Activated T-cell treated with anti-CD3 and anti-CD28 coated beads, Interleukin-2, amount 50 U/mL, for 4 hours (primary cell): ENCODE data around the gene GINM1. TPM values are rescaled to one million over a fixed set of nuclear protein-coding genes. Genes with fewer than 3 reads are reported as not detected.

Experiments used
- ATAC-seq, 2 donors: fragments of 200-7000 bp; cut with Tn5 transposase; one replicate each; pipeline ENCODE4 v1.10.0; 2021
- DNase-seq: peaks from one replicate; pipeline ENCODE4 v3.0.0-alpha.2; 2020
- H3K27me3 Mint-ChIP-seq: one replicate; pipeline ENCODE4 v1.8.0; 2021; ENCODE audit warnings: low read depth, mixed read lengths
- H3K36me3 Mint-ChIP-seq: one replicate; pipeline ENCODE4 v1.8.0; 2022; ENCODE audit warnings: mixed read lengths; ENCODE audit not compliant: insufficient read depth
- H3K4me1 Mint-ChIP-seq: one replicate; pipeline ENCODE4 v1.8.0; 2021; ENCODE audit warnings: low read depth, mixed read lengths
- H3K4me3 Mint-ChIP-seq: one replicate; pipeline ENCODE4 v1.8.0; 2021; ENCODE audit warnings: mild to moderate bottlenecking, moderate library complexity, mixed read lengths
- H3K9me3 Mint-ChIP-seq: one replicate; pipeline ENCODE4 v1.8.0; 2021; ENCODE audit warnings: mixed read lengths
- total RNA-seq, 3 donors: library from RNA; stranded (reverse); gene quantifications; one replicate each; pipeline ENCODE4 v1.2.1, GENCODE V29; 2021

The GINM1 gene
- total RNA-seq, 3 donors from 2014 or later = 12.0 to 15.6 (median 12.0) TPM

DNA sequence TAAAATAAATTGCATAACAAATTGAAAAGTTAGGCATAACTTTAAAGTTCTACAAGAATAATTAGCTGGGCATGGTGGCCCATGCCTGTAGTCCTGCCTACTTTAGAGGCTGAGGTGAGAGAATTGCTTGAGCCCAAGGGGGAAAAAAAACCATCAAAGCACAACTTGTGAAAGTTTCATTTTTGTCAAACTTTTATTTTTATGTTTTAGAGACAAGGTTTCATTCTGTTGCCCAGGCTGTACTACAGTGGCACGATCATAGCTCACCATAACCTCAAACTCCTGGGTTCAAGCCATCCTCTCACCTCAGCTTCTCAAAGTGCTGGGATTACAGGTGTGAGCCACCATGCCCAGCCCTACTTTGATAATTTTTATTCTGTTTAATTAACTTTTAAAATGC, 68.1 kb downstream of the GINM1 start:
- Mint-ChIP-seq H3K4me1 (peaks cover under 1% of the 10 kb centered on the region), H3K36me3 (peaks cover 11% of the 10 kb centered on the region), H3K9me3 (no peaks in the 10 kb centered on the region), H3K27me3 (no peaks in the 10 kb centered on the region), H3K4me3 (no peak overlapping the region)
- no peak for ATAC-seq
- DNase-seq = no peak

DNA sequence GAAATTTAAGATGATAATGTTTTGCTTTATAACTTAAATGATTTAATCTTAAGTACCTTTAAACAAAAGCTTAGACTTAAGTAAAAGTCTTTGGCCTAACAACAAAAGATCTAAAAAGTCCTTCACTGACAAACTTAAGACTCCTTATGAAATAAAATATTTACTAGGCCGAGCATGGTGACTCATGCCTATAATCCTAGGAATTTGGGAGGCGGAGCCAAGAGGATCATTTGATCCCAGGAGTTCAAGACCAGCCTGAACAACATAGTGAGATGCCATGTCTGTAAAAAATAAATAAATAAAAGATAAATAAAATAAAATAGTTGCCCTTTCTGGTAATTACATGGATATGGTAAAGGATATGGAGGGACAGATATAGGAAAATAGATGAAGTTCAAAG, 69.9 kb downstream of the GINM1 start:
- H3K36me3 Mint-ChIP-seq = peaks cover 11% of the 10 kb centered on the region
- H3K27me3 Mint-ChIP-seq = no peaks in the 10 kb centered on the region
- ATAC-seq = no peak
- H3K9me3 Mint-ChIP-seq = no peaks in the 10 kb centered on the region
- peaks cover 2% of the 10 kb centered on the region for H3K4me1 Mint-ChIP-seq
- no peak overlapping the region for H3K4me3 Mint-ChIP-seq
- DNase-seq = no peak

Other genes with a start within 250 kb of the GINM1 start
- gene TAB2, start 248.7 kb upstream of the GINM1 start, total RNA-seq = 10 to 100 TPM; 69.7 to 84.9 (median 77.4) TPM
- 1 to 10 TPM; 2.6 to 3.0 (median 2.7) TPM for gene SUMO4, start 166.1 kb upstream of the GINM1 start, total RNA-seq
- gene ZC3H12D, start 81.4 kb upstream of the GINM1 start, total RNA-seq = 10 to 100 TPM; 22.2 to 51.5 (median 42.5) TPM
- gene PPIL4, start 20.3 kb upstream of the GINM1 start, total RNA-seq = 10 to 100 TPM; 19.7 to 22.2 (median 21.9) TPM
- 10 to 100 TPM; 16.6 to 18.4 (median 17.0) TPM for gene KATNA1, start 82.3 kb downstream of the GINM1 start, total RNA-seq
- gene LATS1, start 151.7 kb downstream of the GINM1 start, total RNA-seq = 10 to 100 TPM; 29.7 to 35.5 (median 35.3) TPM
- gene NUP43, start 180.2 kb downstream of the GINM1 start, total RNA-seq = 10 to 100 TPM; 54.1 to 67.1 (median 62.8) TPM
- gene PCMT1, start 183.4 kb downstream of the GINM1 start, total RNA-seq = 10 to 100 TPM; 85.0 to 87.4 (median 87.1) TPM